IMR-90 (cell line): Measurements from ENCODE around the gene KLHDC3. TPM values are rescaled to one million over a fixed set of nuclear protein-coding genes. Genes with fewer than 3 reads are reported as not detected.

Experiments
- CTCF ChIP-seq: conservative IDR thresholded peaks from 2 replicates; pipeline ENCODE4 v1.5.1; 2012; ENCODE audit warnings: mild to moderate bottlenecking, low read depth, low read length, improper control_type of control experiment
- NFE2L2 ChIP-seq: fragments of 150-350 bp; IDR thresholded peaks from 2 replicates; pipeline ENCODE4 v1.6.1; 2016; ENCODE audit warnings: low read depth, mild to moderate bottlenecking, low read length
- POLR2A ChIP-seq: IDR thresholded peaks from 2 replicates; pipeline ENCODE4 v1.6.1; 2012; ENCODE audit warnings: mild to moderate bottlenecking, low read depth, low read length
- RAD21 ChIP-seq: IDR thresholded peaks from 2 replicates; pipeline ENCODE4 v1.6.1; 2012; ENCODE audit warnings: low read length, improper control_type of control experiment
- polyA plus RNA-seq, 3 experiments: library from polyadenylated mRNA; depleted of rRNA; stranded (reverse); fragments of >200 nt; gene quantifications; 2 replicates each; pipeline ENCODE4 v1.2.3, GENCODE V29; 2012; ENCODE audit warnings: low replicate concordance in 1 of 3
- total RNA-seq: library from RNA; depleted of rRNA; stranded (reverse); fragments of >200 nt; gene quantifications from 2 replicates; pipeline ENCODE4 v1.2.3, GENCODE V29; 2012

KLHDC3 gene
- total and polyA plus RNA-seq, 2 of the 4 experiments (the other 2 are of a cell fraction), result 57.1 to 76.0 TPM

GRCh38 chr6:43014434-43014909 lies 423 bp downstream of the KLHDC3 start (continued):
- TF ChIP-seq CTCF (no peak), RAD21 (no peak), NFE2L2 (no peak), POLR2A (no peak)
